OCI-LY1 (cell line): ENCODE data around the gene AGK.

Experiments
- H2AFZ ChIP-seq: fragments of 200-600 bp; sonication (generic), shearing (Covaris generic); 2 replicates; pipeline ENCODE4 v1.6.0; 2014; ENCODE audit warnings: antibody characterized with exemption, mild to moderate bottlenecking, low read length
- H3F3A ChIP-seq: fragments of 200-600 bp; sonication (generic), shearing (Covaris generic); 2 replicates; pipeline ENCODE4 v1.6.0; 2014; ENCODE audit warnings: mild to moderate bottlenecking, antibody characterized with exemption, low read length, moderate library complexity; ENCODE audit not compliant: insufficient read depth
- H3K27ac ChIP-seq: fragments of 200-600 bp; sonication (generic); 2 replicates; pipeline ENCODE4 v1.5.1; 2014; ENCODE audit warnings: low read length, mixed run types, mild to moderate bottlenecking, low read depth; ENCODE audit not compliant: poor library complexity, severe bottlenecking
- H3K27me3 ChIP-seq: fragments of 200-600 bp; sonication (generic); 2 replicates; pipeline ENCODE4 v1.6.0; 2014; ENCODE audit warnings: antibody characterized with exemption, mild to moderate bottlenecking, low read length, moderate library complexity; ENCODE audit not compliant: insufficient read depth
- H3K36me3 ChIP-seq: fragments of 200-600 bp; sonication (generic); 2 replicates; pipeline ENCODE4 v1.6.1; 2014; ENCODE audit warnings: mild to moderate bottlenecking, antibody characterized with exemption, low read length, moderate library complexity, mixed read lengths; ENCODE audit not compliant: insufficient read depth
- H3K4me1 ChIP-seq: fragments of 200-600 bp; sonication (generic); 2 replicates; pipeline ENCODE4 v1.5.1; 2014; ENCODE audit warnings: mild to moderate bottlenecking, low read length, moderate library complexity; ENCODE audit not compliant: insufficient read depth, severe bottlenecking
- H3K4me2 ChIP-seq: fragments of 200-600 bp; sonication (generic), shearing (Covaris generic); 2 replicates; pipeline ENCODE4 v1.6.1; 2014; ENCODE audit warnings: low read length
- H3K4me3 ChIP-seq: fragments of 200-600 bp; sonication (generic); 2 replicates; pipeline ENCODE4 v1.5.1; 2014; ENCODE audit warnings: low read length, low read depth, mild to moderate bottlenecking, mixed read lengths; ENCODE audit not compliant: poor library complexity, severe bottlenecking
- H3K79me2 ChIP-seq: fragments of 200-600 bp; shearing (Covaris generic); 2 replicates; pipeline ENCODE4 v1.6.1; 2016; ENCODE audit warnings: mixed run types, low read length, mixed read lengths; ENCODE audit not compliant: insufficient read depth
- H3K9ac ChIP-seq: fragments of 200-600 bp; sonication (generic), shearing (Covaris generic); 2 replicates; pipeline ENCODE4 v1.6.1; 2014; ENCODE audit warnings: mild to moderate bottlenecking, low read length, mixed read lengths
- H3K9me2 ChIP-seq: fragments of 200-600 bp; sonication (generic), shearing (Covaris generic); 2 replicates; pipeline ENCODE4 v1.6.1; 2014; ENCODE audit warnings: low read depth, mild to moderate bottlenecking, low read length, mixed read lengths
- H3K9me3 ChIP-seq: fragments of 200-600 bp; shearing (Covaris generic); 2 replicates; pipeline ENCODE4 v1.6.1; 2014; ENCODE audit warnings: low read length, mixed read lengths
- H4K20me1 ChIP-seq: fragments of 200-600 bp; sonication (generic), shearing (Covaris generic); 2 replicates; pipeline ENCODE4 v1.6.0; 2016; ENCODE audit warnings: mild to moderate bottlenecking, low read length; ENCODE audit not compliant: insufficient read depth
- EZH2 ChIP-seq: fragments of 200-600 bp; sonication (generic), shearing (Covaris generic); IDR thresholded peaks from 2 replicates; pipeline ENCODE4 v1.8.0; 2017; ENCODE audit warnings: borderline replicate concordance, mixed run types, mild to moderate bottlenecking, antibody characterized with exemption, low read length, moderate library complexity, mixed read lengths
- TF ChIP-seq, protein P1 (sequence below): fragments of 200-600 bp; sonication (generic), shearing (Covaris generic); IDR thresholded peaks from 2 replicates; pipeline ENCODE4 v1.5.1; 2017; ENCODE audit warnings: mild to moderate bottlenecking, antibody characterized with exemption, low read length, moderate library complexity, mixed read lengths

AGK gene

DNA sequence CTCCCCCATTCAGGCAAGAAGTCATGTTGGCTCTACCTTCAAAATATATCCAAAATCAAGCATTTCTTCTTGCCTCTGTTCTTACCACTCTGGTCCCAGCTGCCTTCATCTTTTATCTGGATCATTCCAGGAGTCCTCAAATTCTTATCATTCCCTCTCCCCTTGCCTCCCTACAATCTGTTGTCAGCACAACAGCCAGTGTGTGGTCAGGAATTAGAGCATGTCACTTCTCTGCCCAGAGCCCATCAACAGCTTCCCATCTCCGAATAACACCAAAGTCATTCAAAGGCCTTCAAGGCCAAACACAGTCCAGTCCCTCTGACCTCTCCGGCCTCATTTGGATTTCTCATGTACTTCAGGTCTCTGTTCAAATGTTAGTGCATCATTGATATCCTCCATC, 80.3 kb downstream of the AGK start:
- Histone ChIP-seq H3K9ac (no peak overlapping the region), H3K4me2 (no peak overlapping the region), H3K27ac (no peak overlapping the region), H4K20me1 (no peaks in the 10 kb centered on the region), H3K9me3 (no peaks in the 10 kb centered on the region), H3K4me1 (no peaks in the 10 kb centered on the region), H3K79me2 (no peaks in the 10 kb centered on the region), H3K9me2 (no peaks in the 10 kb centered on the region), H3F3A (no peaks in the 10 kb centered on the region), H3K27me3 (no peaks in the 10 kb centered on the region), H3K4me3 (no peak overlapping the region), H3K36me3 (peaks cover 9% of the 10 kb centered on the region; the same call in 1 of the 2 replicates), H2AFZ (no peak overlapping the region)
- TF ChIP-seq, protein P1, sequence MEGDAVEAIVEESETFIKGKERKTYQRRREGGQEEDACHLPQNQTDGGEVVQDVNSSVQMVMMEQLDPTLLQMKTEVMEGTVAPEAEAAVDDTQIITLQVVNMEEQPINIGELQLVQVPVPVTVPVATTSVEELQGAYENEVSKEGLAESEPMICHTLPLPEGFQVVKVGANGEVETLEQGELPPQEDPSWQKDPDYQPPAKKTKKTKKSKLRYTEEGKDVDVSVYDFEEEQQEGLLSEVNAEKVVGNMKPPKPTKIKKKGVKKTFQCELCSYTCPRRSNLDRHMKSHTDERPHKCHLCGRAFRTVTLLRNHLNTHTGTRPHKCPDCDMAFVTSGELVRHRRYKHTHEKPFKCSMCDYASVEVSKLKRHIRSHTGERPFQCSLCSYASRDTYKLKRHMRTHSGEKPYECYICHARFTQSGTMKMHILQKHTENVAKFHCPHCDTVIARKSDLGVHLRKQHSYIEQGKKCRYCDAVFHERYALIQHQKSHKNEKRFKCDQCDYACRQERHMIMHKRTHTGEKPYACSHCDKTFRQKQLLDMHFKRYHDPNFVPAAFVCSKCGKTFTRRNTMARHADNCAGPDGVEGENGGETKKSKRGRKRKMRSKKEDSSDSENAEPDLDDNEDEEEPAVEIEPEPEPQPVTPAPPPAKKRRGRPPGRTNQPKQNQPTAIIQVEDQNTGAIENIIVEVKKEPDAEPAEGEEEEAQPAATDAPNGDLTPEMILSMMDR: no peak
- TF ChIP-seq EZH2: no peak

DNA sequence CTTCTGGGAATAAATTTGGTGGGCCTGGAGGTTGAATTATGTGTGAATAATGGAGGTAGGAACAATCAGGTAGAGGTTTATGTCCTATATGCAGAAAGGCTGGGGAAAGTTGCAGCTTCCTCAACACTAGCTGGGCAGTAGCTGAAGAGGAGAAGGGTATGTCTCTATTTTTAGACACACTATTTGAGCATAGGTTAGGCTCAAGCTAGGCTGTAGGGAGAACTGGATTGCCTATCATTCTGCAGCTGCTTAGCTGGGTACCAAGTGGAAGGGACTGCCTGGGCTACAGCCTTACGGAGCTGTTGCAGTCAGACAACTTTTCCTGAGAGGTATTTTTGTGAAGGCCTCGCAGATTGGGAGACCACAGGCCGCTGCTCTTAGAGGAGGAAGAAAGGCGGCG, 82.9 kb downstream of the AGK start:
- Histone ChIP-seq H3K36me3 (peaks cover 9% of the 10 kb centered on the region; the same call in 1 of the 2 replicates), H3K9ac (no peak overlapping the region), H3K4me3 (no peak overlapping the region), H2AFZ (no peak overlapping the region), H3K4me1 (no peaks in the 10 kb centered on the region), H3F3A (no peaks in the 10 kb centered on the region), H3K9me2 (no peaks in the 10 kb centered on the region), H3K4me2 (no peak overlapping the region), H3K27me3 (no peaks in the 10 kb centered on the region), H3K9me3 (no peaks in the 10 kb centered on the region), H3K79me2 (no peaks in the 10 kb centered on the region), H3K27ac (no peak overlapping the region), H4K20me1 (no peaks in the 10 kb centered on the region)
- TF ChIP-seq EZH2: no peak
- TF ChIP-seq, protein P1: no peak

DNA sequence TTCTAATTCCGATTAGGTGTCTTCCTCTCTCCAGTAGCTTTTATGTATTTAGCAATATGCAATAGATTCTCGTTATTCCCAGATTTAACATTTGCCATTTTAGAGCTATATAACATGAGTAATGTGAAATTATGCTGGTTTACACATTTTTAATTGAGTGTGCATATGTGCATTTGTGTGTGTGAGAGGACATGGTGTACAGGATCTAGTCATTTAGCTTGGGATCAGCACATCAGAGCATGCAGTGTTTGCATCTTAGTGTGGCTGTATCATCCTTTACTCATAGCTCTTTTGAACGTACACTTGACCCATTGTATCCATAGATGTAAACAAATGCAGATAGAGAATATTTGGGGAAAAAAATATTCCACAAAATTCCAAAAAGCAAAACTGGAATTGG, 84.8 kb downstream of the AGK start:
- Histone ChIP-seq H3F3A (no peaks in the 10 kb centered on the region), H3K9me3 (no peaks in the 10 kb centered on the region), H3K79me2 (no peaks in the 10 kb centered on the region), H3K27ac (no peak overlapping the region), H2AFZ (no peak overlapping the region), H3K36me3 (no peaks in the 10 kb centered on the region; the same call in 1 of the 2 replicates), H3K27me3 (no peaks in the 10 kb centered on the region), H3K9ac (no peak overlapping the region), H3K4me3 (no peak overlapping the region), H3K9me2 (no peaks in the 10 kb centered on the region), H4K20me1 (no peaks in the 10 kb centered on the region), H3K4me2 (no peak overlapping the region), H3K4me1 (no peaks in the 10 kb centered on the region)
- TF ChIP-seq, protein P1: no peak
- TF ChIP-seq EZH2: no peak
